Aorta (tissue), 5 donors: ENCODE measurements around the gene FOXK1. TPM values are rescaled to one million over a fixed set of nuclear protein-coding genes. Genes with fewer than 3 reads are reported as not detected.

Experiments used
- ATAC-seq: fragments of 200-7000 bp; cut with Tn5 transposase; one replicate; pipeline ENCODE4 v1.9.1; 2022; ENCODE audit warnings: moderate library complexity; ENCODE audit not compliant: low FRiP score
- DNase-seq, 2 donors: peaks; one replicate each; pipeline ENCODE4 v3.0.0-alpha.2; 2020
- H3K27ac ChIP-seq, 2 donors: one replicate each; pipeline ENCODE4 v1.5.1; 2013; ENCODE audit warnings: low read length in 2 of 2, mild to moderate bottlenecking in 2 of 2, moderate library complexity in 2 of 2, control low read depth in 1 of 2, inconsistent platforms in 1 of 2, low read depth in 1 of 2
- H3K27me3 ChIP-seq, 2 donors: one replicate each; pipeline ENCODE4 v1.6.1; 2013; ENCODE audit warnings: control low read depth in 1 of 2, low read length in 1 of 2, mild to moderate bottlenecking in 1 of 2, moderate library complexity in 1 of 2; ENCODE audit not compliant: insufficient read depth in 2 of 2, control insufficient read depth in 1 of 2
- H3K36me3 ChIP-seq, 2 donors: one replicate each; pipeline ENCODE4 v1.6.1; 2013; ENCODE audit warnings: control low read depth in 1 of 2, low read length in 1 of 2, mild to moderate bottlenecking in 1 of 2; ENCODE audit not compliant: insufficient read depth in 2 of 2, control insufficient read depth in 1 of 2
- H3K4me1 ChIP-seq, 2 donors: one replicate each; pipeline ENCODE4 v1.6.1; 2013; ENCODE audit warnings: low read length in 2 of 2, control low read depth in 1 of 2, mild to moderate bottlenecking in 1 of 2, moderate library complexity in 1 of 2; ENCODE audit not compliant: insufficient read depth in 2 of 2, control insufficient read depth in 1 of 2
- H3K4me3 ChIP-seq, 2 donors: one replicate each; pipeline ENCODE4 v1.5.1; 2013; ENCODE audit warnings: low read length in 2 of 2, control low read depth in 1 of 2, mild to moderate bottlenecking in 1 of 2
- H3K9me3 ChIP-seq: one replicate; pipeline ENCODE4 v1.6.1; 2013; ENCODE audit warnings: mild to moderate bottlenecking, low read length; ENCODE audit not compliant: control insufficient read depth
- WGBS, 2 donors: extraction: QIAGEN DNeasy Blood & Tissue Kit; methylation state at CpG; one replicate each; pipeline ENCODE4 v1.1.7; 2013; 5-methylcytosine and 5-hydroxymethylcytosine counted together
- intact Hi-C, 2 donors: fragments of 100-400 bp; cut with DNase I; formaldehyde crosslinking; loops; one replicate each; pipeline versions ENCODE4 v1.14.2 to v1.15.0; 2022
- microRNA-seq, 2 donors: library from miRNA; unstranded; fragments of <30 nt; microRNA quantifications; one replicate each; pipeline ENCODE4 v1.2.0, GENCODE V29; 2020
- polyA plus RNA-seq, 2 donors: library from polyadenylated mRNA; stranded (reverse); fragments of 200-250 nt; gene quantifications; one replicate each; pipeline ENCODE4 v1.2.3, GENCODE V29; 2013
- total RNA-seq, 2 donors: library from RNA; stranded (reverse); fragmentation: NEBNext Ultra II Directional; extraction: Animal tissue kit (Norgen Biotek cat#: 25700); gene quantifications; one replicate each; pipeline ENCODE4 v1.2.1, GENCODE V29; 2021
- donor health status: healthy with polysubstance abuse.
- donor health status: Bipolar disorder and iron deficiency.
- donor health status: DM: no; HTN: no; CAD: no.
- donor health status: DM: no; HTN: no; CAD: no.
- donor health status: DM: yes; HTN: yes; CAD: no.

FOXK1 gene
- total and polyA plus RNA-seq, 4 donors: 5.1 to 47.5 (median 25.1) TPM

DNA sequence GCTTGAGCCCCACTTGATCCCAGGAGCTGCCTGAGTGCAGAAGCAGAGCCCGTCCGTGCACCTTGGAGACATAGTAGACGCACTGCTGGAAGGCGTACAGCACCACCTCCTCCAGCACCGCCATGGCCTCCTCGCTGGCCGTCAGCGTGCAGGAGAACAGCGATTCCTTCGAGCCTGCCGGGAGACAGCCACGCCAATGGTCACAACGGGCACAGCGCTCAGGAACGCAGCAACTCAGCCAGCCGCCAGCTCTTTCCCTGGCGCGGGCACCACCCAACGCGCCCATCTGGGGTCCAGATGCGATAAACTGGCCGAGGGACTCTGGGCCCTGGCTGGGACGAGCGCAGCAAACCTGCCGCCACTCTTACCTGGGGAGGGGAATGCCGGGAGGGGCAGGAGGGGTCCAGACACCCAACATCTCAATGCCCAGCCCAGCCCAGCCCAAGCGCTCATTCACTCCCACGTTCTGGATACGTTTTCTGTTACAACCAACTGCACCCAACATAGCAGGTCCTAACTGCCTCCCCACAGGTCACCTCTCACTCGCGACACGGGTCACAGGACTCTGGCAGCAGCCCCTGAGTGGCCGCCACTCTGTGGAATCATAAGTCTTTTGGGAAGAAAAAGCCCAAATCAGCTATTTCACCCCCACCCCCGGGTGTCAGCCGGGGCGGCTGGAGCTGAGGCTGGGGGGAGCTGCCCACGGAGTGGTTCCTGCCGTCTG is 135.2 kb downstream of the FOXK1 start:
- 93 to 95% methylated on average over 38 of the region's 38 CpGs for WGBS, 2 donors
- intact Hi-C loops: no loop called here
- Histone ChIP-seq H3K4me3 (no peak overlapping the region), H3K36me3 (no peaks in the 10 kb centered on the region), H3K4me1 (no peaks in the 10 kb centered on the region), H3K27me3 (no peaks in the 10 kb centered on the region), H3K27ac (no peak overlapping the region), H3K9me3 (peaks cover 1% of the 10 kb centered on the region)
- ATAC-seq (no peak), DNase-seq (no peak)

DNA sequence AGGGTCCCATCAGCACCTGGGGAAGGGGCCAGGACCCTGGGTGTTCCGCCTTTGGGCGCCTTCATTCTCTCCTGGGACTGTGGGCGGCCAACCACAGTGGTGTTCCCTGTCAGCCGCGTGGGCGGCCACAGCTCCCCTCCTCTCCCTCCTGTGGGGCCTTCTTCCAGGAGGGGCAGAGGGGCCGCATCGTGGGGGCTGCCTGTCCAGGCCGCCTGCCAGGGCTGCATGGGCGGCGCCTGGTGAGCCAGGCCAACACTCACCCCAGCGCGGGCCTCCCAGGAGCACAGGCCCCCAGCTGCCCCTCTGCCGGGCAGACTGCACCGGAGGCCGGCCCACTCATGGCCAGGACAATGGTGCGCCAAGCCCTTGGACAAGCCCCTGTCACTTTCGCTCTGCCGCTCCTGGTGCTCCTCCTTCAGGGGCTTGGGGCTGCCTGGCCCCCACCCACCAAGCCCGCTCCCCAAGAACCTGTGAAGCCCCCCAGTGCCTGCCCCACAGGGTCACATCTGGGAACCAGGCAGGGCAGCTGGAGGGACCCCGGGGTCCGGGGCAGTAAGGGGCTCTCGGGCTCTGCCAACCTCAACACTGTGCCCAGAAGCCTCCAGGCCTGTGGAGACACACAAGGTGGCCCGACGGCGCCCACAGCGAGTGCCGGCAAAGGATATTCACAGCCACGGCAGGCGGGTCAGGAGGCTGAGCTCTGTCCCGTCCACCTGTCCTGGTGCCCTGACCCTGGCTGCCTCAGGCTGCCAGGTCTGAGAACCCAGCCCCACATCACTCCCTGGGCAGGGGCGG is 136.1 kb downstream of the FOXK1 start:
- no peaks in the 10 kb centered on the region for H3K27me3 ChIP-seq
- H3K4me3 ChIP-seq: no peak overlapping the region
- ATAC-seq (no peak), DNase-seq (no peak)
- 82 to 89% methylated on average over 31 to 32 of the region's 32 CpGs for WGBS, 2 donors
- no peaks in the 10 kb centered on the region for H3K36me3 ChIP-seq
- peaks cover 1% of the 10 kb centered on the region for H3K9me3 ChIP-seq
- intact Hi-C loops: no loop called here
- H3K27ac ChIP-seq: no peak overlapping the region
- H3K4me1 ChIP-seq: no peaks in the 10 kb centered on the region

DNA sequence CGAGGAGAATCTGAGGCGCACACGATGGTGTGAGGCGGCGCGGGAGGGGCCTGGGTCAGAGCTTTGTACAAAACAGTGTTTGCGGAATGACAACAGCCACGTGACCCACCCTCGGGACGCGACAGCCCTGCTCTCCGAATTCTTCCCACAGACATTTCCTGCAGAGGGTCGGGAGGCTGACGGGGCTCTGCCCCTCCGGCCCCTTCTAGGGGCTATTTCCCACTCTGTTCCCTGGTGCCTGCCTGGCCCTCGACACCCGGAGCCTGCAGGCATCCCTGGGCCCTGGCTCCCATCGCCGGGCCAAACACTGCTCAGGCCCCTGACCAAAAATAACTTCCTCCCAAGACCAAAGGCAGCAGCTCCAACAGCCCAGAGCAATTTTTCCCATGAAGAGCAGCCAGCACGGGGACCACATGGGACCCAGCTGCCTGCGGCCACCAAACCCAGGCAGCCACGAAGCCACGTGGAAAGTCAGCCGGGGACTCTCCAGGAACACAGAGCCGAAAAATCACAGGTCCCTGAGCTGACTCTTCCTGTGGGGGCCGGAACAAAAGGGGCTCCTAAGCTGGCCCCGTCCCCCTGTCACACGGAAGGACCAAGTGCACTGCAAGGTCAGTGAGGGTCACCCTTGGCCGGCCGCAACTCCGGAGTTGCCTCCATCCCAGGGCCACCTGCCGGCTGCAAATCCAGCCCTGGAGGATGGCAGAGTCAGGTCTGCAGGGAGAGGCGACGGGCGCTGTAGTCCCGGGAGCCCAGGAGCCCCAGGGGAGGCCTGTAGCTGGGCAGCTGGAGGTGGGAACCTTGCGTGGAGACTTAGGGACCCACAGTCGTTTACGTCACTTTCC is 137.7 kb downstream of the FOXK1 start:
- no peaks in the 10 kb centered on the region for H3K36me3 ChIP-seq
- peak in 1 of 2 donors; percentile 51 for DNase-seq
- H3K27ac ChIP-seq: no peak overlapping the region
- no peaks in the 10 kb centered on the region for H3K27me3 ChIP-seq
- WGBS, 2 donors: 6 to 14% methylated on average over 38 to 39 of the region's 39 CpGs
- no peak overlapping the region for H3K4me3 ChIP-seq
- intact Hi-C loops: no loop called here
- ATAC-seq: peak; percentile 51
- H3K4me1 ChIP-seq: no peaks in the 10 kb centered on the region
- H3K9me3 ChIP-seq: no peaks in the 10 kb centered on the region

DNA sequence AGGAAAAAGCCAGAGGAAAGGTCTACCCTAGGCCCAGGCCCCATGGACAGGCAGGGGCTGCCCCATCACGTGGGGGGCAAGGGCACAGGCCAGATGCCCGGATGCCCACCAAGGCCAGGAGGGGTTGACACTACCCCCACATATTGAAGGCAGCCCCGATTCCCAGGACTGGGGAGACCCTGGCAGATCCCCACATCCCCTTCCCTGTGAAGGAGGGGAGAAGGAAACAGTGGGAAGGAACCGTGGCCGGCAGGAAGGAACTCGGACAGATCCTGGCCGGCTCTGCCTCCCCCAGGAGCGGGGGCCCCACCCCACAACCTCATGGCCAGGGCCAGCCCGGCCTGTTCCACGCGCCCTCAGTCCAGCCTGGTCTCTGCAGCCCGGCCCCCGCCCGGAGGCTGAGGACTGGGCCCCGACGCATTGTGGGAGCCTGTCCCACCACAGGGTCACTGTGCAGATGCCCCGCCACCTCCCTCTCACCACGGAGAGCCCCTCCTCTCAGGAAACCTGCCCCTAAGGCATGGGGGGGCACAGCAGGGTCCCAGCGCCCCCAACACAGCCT is 138.4 kb downstream of the FOXK1 start:
- Histone ChIP-seq H3K9me3 (no peaks in the 10 kb centered on the region), H3K27ac (no peak overlapping the region), H3K27me3 (no peaks in the 10 kb centered on the region), H3K36me3 (no peaks in the 10 kb centered on the region), H3K4me3 (no peak overlapping the region), H3K4me1 (no peaks in the 10 kb centered on the region)
- intact Hi-C loops: no loop called here
- 86 to 90% methylated on average over 14 to 19 of the region's 19 CpGs for WGBS, 2 donors
- ATAC-seq: no peak
- DNase-seq: no peak

Small RNA genes within 50 kb of the gene (microRNA-seq; reads per million reads assigned to microRNA genes)
- gene MIR4656: 0 reads per million in 2 donors

Other genes with a start within 250 kb of the FOXK1 start
- gene AP5Z1, start 93.3 kb downstream of the FOXK1 start, total RNA-seq: 10 to 100 TPM; 30.7 to 45.3 TPM
- gene AP5Z1, start 93.3 kb downstream of the FOXK1 start, polyA plus RNA-seq: 10 to 100 TPM; 12.5 to 99.9 TPM
- gene PAPOLB, start 179.7 kb downstream of the FOXK1 start, total RNA-seq: under 1 TPM; 0.26 to 0.54 TPM
- under 1 TPM in 1 of 2 donors, not detected in 1; 0.25 TPM for gene PAPOLB, start 179.7 kb downstream of the FOXK1 start, polyA plus RNA-seq
- 10 to 100 TPM in 1 of 2 donors, 1 to 10 TPM in 1; 4.0 to 11.0 TPM for gene RADIL, start 201.4 kb downstream of the FOXK1 start, total RNA-seq
- gene RADIL, start 201.4 kb downstream of the FOXK1 start, polyA plus RNA-seq: 10 to 100 TPM in 1 of 2 donors, under 1 TPM in 1; 0.25 to 15.0 TPM